ENCODE measurements around the gene ROPN1B.
"Not testable (repeated sequence)": the region's sequence is repeated elsewhere in the genome, so short reads cannot be mapped to it uniquely, and the experiment has no call there.

Gene ROPN1B

DNA sequence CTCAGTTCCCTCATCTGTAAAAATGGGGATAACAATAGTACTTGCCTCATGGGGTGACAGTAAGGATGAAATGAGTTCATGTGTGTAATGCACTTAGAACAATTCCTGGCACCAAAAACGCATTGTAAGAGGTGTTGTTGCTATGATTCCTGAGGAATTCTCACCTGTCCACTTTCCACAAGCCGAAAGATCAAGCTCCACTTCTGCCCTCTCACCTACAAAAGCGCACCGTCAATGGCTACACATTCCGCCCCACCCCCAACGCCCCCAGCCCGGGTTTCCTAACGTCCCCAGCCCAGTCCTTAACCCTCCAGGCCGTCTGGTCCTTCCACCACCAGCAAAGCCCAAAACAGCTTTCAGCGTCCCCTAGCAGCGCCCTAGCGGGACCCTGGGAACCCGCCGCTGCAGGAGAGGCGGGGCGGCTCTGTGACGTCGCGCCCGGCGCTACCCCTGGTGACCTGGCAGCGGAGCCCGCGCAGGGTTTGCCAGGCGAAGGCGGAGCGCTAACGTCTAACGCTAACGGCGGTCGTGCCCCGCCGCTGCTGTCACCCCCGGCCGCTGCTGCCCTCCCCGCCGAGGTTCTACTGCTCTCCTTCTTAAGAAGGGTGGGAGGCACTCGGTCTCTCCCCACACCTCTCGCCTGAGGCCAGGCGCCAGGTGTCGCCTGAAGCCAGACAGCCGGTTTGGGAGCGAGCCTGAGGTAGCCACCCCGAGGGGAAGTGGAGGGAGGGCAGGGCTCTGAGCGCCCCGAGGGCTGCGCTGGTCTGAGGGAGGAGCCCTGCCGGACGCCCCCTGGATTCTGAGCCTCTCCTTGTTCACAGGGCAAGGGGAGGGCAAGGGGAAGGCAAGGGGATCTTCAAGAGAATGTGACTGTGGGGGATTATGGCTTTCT lies at the start of gene ROPN1B:
Gene ROPN1B, plus strand, starts transcription at position 478 of the 892 bp plus-strand sequence. CDS start 2,877 bp downstream, outside the sequence.
- DNase-seq (ENCODE audit: low read depth in 2 of 2) = not testable (repeated sequence)

DNA sequence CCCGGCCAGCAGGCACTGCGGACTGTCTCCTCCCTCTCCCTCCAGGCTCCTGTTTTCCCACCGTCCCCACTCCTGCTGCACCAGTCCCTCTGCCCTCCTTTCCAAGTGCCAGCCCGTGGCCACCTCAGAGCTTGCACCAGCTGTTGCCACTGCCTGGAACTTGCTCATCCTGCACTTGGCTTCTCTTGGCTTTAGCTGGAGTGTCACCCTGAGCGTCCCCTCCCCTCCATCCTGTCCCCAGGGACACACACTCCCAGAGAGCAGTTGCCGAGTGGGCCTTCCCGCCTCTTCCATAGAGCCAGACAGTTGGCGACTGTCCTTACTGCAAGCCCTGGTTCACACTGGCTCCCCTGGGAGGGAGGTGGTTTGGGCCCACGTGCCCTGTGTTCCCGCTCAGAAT lies 48.8 kb upstream of the ROPN1B start:
- DNase-seq (ENCODE audit: low read depth in 2 of 2) = not testable (repeated sequence)

GRCh38 chr3:125920751-125921279 lies 48.2 kb upstream of the ROPN1B start:
- DNase-seq (ENCODE audit: low read depth in 2 of 2) = not testable (repeated sequence)

- DNase-seq (ENCODE audit: low read depth in 2 of 2) = peak in 1 of 2 donors; percentile 21
These were observed 47.3 kb upstream of the ROPN1B start for GRCh38 chr3:125921712-125922111.

- DNase-seq (ENCODE audit: low read depth in 2 of 2) = not testable (repeated sequence)
These were observed 45.5 kb upstream of the ROPN1B start for GRCh38 chr3:125923324-125924115.

DNA sequence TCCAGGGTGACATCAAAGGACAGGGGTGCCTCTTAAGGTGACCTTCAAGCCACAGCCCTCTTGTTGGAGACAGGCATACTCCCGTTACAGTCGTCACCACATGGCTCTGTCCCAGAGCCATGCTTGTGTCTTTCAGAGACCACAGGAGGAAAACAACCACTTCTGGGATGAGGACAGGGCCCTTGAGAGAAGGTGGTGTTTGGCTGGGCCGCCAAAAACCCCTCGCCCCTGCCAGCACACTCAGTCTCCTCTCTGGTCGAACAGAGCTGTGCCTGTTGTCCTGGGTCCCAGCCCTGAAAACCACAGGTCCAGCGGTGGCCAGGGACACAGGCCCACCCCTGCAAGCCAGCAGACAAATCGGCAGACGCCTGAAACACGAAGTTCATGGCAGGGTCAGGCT lies 44.7 kb upstream of the ROPN1B start:
- DNase-seq (ENCODE audit: low read depth in 2 of 2) = not testable (repeated sequence)

GRCh38 chr3:125925727-125926126 lies 43.3 kb upstream of the ROPN1B start:
- not testable (repeated sequence) for DNase-seq (ENCODE audit: low read depth in 2 of 2)

DNA sequence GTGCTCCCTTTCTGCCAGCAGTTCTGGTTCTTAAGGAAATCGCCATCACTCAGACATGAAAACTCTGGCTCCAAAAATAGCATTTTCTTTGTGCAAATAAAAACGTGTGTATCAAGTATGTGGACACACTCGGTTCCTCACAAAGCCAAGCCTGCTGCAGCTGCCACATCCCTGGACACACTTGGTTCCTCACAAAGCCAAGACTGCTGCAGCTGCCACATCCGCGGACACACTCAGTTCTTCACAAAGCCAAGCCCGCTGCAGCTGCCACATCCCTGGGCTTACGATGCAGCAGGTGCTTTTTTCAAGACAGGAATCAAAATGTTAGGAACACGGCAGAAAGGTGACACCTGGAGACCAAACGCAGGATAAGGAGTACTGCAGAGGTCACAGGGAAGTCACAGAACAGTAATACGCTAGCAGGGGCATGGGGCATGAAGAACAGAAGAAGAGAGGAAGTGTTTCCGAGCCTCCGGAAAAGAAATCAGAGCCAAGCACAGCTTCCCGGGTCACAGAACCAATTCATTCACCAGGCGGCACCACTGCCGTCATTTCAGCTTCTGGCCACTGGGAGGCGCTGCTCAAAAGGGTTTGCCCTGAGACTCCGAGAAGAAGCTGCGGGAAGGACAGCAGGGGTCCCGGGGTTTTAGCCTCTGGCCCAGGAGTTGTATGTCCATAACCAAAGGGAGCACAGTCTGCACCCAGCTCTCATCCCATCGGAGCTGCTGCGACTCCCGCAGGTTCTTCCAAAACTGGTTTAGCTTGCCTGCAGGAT lies 40.0 kb upstream of the ROPN1B start:
- DNase-seq (ENCODE audit: low read depth in 2 of 2) = peak; percentile 37 to 55

GRCh38 chr3:125929765-125930164 lies 39.2 kb upstream of the ROPN1B start:
- DNase-seq (ENCODE audit: low read depth in 2 of 2) = not testable (repeated sequence)

- not testable (repeated sequence) for DNase-seq (ENCODE audit: low read depth in 2 of 2)
These were observed 37.6 kb upstream of the ROPN1B start for GRCh38 chr3:125931355-125931880.

GRCh38 chr3:125933397-125934173 lies 35.4 kb upstream of the ROPN1B start:
- not testable (repeated sequence) for DNase-seq (ENCODE audit: low read depth in 2 of 2)

DNA sequence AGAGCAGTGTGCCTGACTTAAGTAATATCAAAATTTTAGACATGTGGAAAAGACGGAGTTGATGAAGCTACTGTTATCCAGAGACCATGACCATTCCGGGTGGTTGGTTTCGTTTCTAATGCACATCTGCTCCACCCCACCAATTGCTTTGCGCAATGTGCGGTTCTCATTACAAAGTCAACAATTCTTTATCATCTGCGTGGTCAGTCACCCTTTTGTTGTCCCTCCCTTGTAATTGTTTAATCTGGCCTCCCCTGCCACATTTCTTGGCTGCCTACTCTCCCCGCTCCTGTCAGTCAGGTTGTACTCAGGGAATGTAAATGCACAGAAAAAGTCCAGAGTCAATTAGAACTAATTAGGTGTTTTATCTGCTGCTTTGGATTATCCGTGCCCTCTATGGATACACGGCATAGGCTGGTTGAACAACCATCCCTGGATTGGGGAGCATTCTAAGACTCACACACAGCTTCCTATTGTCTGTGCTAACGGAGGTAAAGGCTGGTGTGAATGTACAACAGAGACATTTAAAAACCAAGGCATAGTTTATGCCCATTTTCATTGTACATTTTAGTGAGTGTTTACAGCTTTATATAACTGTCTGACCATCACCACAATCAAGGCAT lies 33.6 kb upstream of the ROPN1B start:
- DNase-seq (ENCODE audit: low read depth in 2 of 2) = not testable (repeated sequence)

DNA sequence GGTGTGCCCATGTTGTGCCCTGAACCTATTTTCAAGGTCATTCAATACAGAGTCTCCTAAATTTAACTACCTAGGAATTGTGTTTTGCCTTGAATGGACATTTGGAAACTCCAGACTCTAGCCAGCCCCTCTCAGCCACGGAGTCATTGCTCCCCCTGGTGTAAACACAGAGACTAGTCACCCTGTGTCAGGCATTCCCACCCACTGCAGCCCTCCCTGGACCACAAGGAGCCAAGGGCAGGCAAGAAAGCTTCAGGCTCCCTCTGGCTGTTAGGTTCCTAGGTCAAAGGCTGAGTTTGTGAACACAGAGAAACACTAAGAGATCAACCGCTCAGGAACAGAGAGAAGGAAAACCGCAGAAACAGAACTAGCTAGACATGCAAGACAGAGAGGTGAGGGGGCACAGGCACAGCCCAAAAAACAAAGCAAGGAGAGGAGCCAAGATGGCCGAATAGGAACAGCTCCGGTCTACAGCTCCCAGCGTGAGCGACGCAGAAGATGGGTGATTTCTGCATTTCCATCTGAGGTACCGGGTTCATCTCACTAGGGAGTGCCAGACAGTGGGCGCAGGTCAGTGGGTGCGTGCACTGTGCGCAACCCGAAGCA lies 32.7 kb upstream of the ROPN1B start:
- DNase-seq (ENCODE audit: low read depth in 2 of 2) = not testable (repeated sequence)

- DNase-seq (ENCODE audit: low read depth in 2 of 2) = not testable (repeated sequence)
These were observed 32.1 kb upstream of the ROPN1B start for GRCh38 chr3:125936891-125937290.

GRCh38 chr3:125947806-125948205 lies 21.2 kb upstream of the ROPN1B start:
- not testable (repeated sequence) for DNase-seq (ENCODE audit: low read depth in 2 of 2)

- not testable (repeated sequence) for DNase-seq (ENCODE audit: low read depth in 2 of 2)
These were observed 20.1 kb upstream of the ROPN1B start for GRCh38 chr3:125948901-125949300.

- DNase-seq (ENCODE audit: low read depth in 2 of 2) = not testable (repeated sequence)
These were observed 17.8 kb upstream of the ROPN1B start for GRCh38 chr3:125951176-125951575.

- not testable (repeated sequence) for DNase-seq (ENCODE audit: low read depth in 2 of 2)
These were observed 12.0 kb upstream of the ROPN1B start for GRCh38 chr3:125957020-125957419.

Measured in stimulated activated CD4-positive, alpha-beta T cell treated with anti-CD3 and anti-CD28 coated beads, Interleukin-1b, Interleukin-23, amount 100 ng/mL, for 1 hour (primary cell).